ENCODE measurements around the gene ZNRF3.

- TF ChIP-seq CTCF (IDR thresholded peaks at IDR 0.05; ENCODE audit: borderline replicate concordance, extremely low read depth, low read length, poor library complexity, severe bottlenecking) = no peak
- no peak for TF ChIP-seq EZH2 (IDR thresholded peaks at IDR 0.05; ENCODE audit: borderline replicate concordance, low read depth, low read length, severe bottlenecking)
Measured at GRCh38 chr22:28906312-28906711, 22.9 kb downstream of the ZNRF3 start.
